ENCODE results near the gene EPB41L4A.
A peak's percentile ranks its signal among the peaks of the same experiment; 100 is the strongest.
"Not testable (repeated sequence)": the region's sequence is repeated elsewhere in the genome, so short reads cannot be mapped to it uniquely, and the experiment has no call there.

EPB41L4A gene

GRCh38 chr5:112419164-112419985 lies at the start of gene EPB41L4A:
TSS of gene EPB41L4A (minus strand) at chr5:112419277. CDS start at chr5:112419039, 238 bp downstream.
- peak; percentile 66 for DNase-seq

GRCh38 chr5:112467485-112467884 lies 48.4 kb upstream of the EPB41L4A start:
- DNase-seq = no peak

GRCh38 chr5:112466261-112466660 lies 47.2 kb upstream of the EPB41L4A start:
- DNase-seq = not testable (repeated sequence)

- not testable (repeated sequence) for DNase-seq
Observed at GRCh38 chr5:112447187-112447760, 28.2 kb upstream of the EPB41L4A start.

DNA sequence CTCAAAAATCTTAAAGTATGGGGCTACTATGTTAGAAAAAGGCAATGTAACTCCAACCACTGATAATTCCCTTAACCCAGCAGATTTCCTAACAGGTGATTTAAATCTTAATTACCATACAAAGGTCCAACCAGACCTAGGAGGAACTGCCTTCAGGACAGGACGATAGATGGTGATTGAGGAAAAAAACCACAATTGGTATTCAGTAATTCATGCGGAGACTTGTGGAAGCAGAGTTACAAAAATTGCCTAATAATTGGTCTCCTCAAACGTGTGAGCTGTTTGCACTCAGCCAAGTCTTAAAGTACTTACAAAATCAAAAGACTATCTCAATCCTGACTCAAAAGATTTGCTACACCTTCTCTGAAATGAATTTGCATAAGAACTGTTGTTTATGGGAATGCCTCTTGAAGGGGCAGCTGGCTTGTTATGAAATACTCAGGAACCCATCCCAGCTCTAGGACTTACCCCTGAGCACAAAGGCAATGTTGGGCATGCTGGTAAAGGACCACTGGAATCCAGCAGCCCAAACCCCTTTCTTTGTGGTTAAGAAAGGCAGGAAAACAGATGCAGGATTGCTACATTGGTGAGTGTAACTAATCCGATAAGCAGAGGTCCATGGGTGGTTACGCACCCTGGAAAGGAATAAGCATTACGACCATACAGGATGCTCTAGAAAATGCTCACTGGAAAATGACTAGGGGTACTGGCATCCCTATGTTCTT lies 26.7 kb upstream of the EPB41L4A start:
- DNase-seq = no peak

DNA sequence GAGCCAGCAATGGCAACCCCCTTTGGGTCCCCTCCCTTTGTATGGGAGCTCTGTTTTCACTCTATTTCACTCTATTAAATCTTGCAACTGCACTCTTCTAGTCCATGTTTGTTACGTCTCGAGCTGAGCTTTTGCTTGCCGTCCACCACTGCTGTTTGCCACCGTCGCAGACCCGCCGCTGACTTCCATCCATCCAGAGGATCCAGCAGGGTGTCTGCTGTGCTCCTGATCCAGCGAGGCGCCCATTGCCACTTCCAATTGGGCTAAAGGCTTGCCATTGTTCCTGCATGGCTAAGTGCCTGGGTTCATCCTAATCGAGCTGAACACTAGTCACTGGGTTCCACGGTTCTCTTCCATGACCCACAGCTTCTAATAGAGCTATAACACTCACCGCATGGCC lies 24.9 kb upstream of the EPB41L4A start:
- not testable (repeated sequence) for DNase-seq

- DNase-seq = no peak
Observed at GRCh38 chr5:112440031-112440430, 21.0 kb upstream of the EPB41L4A start.

GRCh38 chr5:112436144-112436543 lies 17.1 kb upstream of the EPB41L4A start:
- DNase-seq = no peak

DNA sequence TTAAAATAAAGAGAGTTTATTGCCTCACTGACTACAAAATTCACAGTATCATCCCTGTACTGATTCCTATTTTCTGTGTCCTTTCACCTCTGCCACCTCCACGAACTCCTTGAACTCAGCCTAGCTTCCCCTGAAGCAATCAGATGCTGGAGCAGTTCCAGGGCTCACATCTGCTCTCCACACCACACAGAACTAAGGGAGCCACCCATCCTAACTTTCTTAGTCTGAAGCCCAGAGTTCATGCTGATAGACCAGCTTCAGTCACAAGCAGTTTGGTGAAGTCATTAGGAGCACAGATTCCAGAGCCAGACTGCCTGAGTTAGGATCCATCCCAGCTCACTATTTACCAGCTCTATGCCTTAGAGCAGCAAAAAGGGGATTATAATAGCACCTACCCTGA lies 15.6 kb upstream of the EPB41L4A start:
- no peak for DNase-seq

- not testable (repeated sequence) for DNase-seq
Observed at GRCh38 chr5:112426202-112426601, 7.1 kb upstream of the EPB41L4A start.

GRCh38 chr5:112419986-112420864 lies 1.1 kb upstream of the EPB41L4A start:
- DNase-seq = peak; percentile 57

DNA sequence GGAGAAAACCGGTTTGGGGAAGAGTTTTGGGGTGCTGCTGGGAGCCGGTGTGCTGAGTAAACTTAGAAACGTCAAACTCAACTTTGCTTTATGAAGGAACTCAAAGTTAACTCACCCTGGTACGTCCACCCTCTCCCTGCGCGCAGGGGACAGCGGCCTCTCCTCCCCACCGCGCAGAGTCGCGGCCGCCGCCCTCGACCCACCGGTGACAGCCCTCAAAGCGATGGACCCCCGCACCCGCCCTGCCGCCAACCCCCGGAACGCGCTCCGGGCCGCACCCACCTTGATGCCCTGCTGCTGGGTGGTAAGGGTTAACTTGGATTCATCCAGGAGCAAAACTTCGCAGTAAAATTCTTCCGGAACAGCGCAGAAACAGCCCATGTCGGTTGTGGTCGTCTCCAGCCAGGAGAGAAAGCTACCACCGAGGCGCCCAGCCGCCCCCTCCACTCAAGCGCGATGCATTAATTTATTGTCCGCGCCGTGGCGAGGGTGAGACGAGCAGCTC lies 366 bp downstream of the EPB41L4A start:
- DNase-seq = peak; percentile 24

DNA sequence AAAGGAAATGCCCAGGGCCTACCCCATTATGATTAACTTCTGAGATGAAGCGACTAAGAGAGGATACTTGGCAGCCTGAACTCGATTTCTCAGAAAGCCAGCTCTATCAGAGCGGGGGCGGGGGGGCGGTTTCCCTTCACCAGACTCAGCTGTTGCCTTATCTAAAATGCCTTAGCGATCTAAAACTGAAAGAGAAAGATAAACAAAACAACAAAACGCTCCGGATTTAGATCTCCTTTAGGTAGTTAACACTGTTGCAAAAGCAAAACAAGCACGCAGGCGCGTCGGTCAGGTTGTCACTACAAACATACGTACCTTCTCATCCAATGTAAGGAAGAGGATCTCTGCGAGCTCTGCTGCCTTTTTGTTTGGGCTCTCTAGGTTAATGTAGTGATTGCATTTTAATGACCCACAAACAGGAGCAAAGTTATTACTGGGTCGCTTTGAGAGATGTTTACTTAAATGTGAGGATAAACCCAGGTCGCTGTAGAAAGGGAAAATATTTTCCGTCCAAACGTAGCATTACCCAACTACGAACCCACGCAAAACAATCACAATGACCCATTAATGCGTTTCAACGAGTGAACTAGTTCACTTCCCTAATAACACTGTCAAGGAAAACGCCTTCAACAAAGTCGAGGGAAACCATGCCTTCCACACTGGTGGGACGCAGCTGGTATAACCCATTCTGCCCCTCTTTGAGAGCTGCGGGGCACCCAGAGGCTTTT lies 982 bp downstream of the EPB41L4A start:
- DNase-seq = peak; percentile 43

- no peak for DNase-seq
Observed at GRCh38 chr5:112415552-112415951, 3.5 kb downstream of the EPB41L4A start.

DNA sequence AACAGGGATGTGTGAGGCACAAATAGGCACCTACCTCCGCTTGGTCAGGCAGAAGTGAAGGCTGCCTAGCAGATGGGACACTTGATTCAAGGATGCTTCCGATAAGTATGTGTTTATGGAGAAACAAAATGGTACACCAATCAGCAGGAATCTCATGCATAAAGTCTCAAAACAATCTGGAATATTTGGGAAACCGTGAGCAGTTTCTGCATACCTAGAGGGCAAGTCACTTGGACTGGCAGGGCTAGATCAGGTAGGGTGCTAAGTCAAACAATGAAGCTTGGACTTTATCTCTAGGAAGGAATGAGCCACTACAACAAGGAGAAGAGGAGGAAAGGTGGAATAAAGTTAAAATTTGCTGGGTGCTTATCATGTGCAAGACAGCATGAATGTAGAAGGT lies 5.5 kb downstream of the EPB41L4A start:
- no peak for DNase-seq

GRCh38 chr5:112412346-112412745 lies 6.7 kb downstream of the EPB41L4A start:
- no peak for DNase-seq

DNA sequence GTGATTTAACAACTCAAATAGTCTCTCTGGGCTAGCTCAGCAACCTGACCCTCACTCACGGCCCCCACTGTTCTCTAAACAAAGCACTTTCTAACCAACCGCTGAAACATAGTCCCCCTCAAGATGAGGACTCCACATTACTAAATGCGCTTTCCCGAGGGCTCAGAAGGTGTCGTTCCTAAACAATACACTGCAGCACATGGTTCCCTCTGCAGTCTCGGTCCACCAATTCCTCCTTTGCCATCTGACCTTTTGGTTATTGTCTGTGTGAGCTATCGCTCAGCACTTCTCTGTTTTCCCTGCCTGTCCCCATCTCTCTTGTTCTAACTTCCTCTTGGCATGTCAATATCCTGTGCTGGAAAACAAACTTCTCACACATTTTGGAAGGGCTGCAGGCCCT lies 7.2 kb downstream of the EPB41L4A start:
- DNase-seq = no peak

- DNase-seq = no peak
Observed at GRCh38 chr5:112407666-112408065, 11.4 kb downstream of the EPB41L4A start.

DNA sequence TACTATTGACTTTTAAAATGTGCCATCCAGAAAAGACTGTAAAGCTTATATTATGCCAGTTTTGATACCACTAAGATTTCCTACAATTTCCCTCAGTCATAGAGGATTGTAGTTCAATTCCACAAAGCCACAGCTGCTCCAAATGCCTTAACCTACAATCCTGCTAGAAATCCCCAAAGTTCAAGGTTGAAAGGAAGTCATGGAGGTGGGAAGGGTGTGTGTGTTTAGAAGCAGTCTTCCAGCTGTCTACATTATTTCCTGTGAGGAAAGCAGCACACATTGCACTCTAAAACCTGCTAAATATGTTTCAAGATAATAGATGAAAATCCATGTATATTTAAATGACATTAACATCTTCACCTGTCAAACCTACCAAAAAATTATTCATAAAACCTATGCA lies 11.8 kb downstream of the EPB41L4A start:
- no peak for DNase-seq

- no peak for DNase-seq
Observed at GRCh38 chr5:112403069-112403468, 16.0 kb downstream of the EPB41L4A start.

- DNase-seq = no peak
Observed at GRCh38 chr5:112401924-112402323, 17.2 kb downstream of the EPB41L4A start.

DNA sequence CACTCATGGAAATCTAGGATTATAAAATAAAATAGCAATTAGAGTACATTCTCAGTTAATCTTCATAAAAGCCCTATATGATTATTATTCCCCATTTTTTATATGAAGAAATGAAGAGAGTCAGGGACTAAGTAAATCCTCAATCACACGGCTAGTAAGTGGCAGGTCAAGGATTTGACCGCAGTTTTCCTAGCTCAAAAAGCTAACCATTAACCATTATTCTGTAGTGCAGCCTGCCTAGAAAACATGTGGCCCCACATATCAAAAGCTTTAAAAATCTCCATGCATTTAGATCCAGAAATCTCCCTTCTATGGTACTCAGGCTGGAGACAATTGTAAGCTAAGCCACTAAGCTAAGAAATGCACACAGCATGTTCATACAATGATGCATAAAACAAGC lies 21.4 kb downstream of the EPB41L4A start:
- no peak for DNase-seq
